DMS 273 treated with DMSO at 0.1 percent for 48 hours (cell line): Measurements from ENCODE around the gene TMEM259.

Source experiments
- DNase-seq: peaks from one replicate; lab custom pipeline; 2025; lab: John Stamatoyannopoulos, UW

Gene TMEM259

DNA sequence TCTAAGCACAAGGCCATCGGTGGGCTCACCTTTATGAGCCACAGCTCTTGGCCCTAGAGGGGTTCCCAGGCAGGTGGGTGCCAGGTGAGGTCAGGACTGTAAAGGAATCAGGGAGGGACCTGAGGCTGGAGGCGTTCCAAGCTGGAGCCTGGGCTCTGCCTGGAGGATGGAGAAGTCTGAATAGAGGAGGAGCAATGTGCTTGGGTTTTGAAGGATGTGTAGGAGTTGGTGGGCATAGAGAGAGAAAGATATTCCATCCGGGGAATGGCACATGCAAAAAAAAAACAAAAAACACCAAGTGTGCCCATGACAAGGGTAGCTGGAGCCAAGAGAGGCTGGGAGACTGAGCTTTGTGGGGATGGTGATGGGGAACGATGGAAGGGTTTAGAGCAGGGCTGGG is 18.3 kb downstream of the TMEM259 start:
- no peak for DNase-seq

- DNase-seq: no peak
Observed at GRCh38 chr19:1001538-1002166, 19.3 kb downstream of the TMEM259 start.

DNA sequence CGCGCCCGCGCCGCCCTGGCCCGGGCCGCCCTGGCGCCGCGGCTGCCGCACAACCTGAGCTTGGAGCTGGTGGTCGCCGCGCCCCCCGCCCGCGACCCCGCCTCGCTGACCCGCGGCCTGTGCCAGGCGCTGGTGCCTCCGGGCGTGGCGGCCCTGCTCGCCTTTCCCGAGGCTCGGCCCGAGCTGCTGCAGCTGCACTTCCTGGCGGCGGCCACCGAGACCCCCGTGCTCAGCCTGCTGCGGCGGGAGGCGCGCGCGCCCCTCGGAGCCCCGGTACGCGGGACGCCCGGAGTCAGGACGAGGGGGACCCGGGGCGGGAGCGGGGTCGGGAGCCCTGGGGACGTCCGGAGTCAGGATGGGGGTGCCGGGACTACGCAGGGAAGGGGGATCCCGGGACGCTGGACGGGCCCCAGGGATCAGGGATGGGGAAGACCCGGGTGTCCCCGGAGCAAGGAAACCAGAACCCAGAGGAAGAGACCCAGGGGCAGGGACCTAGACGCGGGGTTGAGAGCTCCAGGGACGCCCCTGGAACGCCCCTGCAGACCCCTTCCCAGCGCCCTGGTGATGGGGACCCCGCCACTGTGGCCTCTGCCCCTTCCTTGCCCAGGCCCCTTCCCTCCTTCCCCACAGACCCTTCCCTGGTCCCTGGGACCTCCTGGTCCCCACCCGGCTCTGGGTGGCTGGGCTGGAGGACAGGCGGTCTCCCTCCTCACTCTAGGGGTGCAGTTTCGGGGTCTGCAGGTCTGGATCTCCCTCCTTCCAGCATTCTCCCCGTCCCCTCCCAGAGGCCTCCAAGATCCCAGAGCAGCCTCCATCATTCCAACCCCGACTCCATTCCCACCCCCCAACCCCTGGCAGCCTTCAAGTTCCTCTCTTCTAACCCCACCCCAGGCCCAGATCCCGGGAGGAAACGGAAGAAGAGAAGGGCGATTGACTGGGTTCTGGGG is 20.1 kb downstream of the TMEM259 start:
- no peak for DNase-seq

GRCh38 chr19:1000095-1000494 is 20.8 kb downstream of the TMEM259 start, which contains the start of gene GRIN3B:
Gene GRIN3B, plus strand, starts transcription at chr19:1000419. Its CDS starts 19 bp downstream, at chr19:1000438.
- DNase-seq: peak; percentile 39

DNA sequence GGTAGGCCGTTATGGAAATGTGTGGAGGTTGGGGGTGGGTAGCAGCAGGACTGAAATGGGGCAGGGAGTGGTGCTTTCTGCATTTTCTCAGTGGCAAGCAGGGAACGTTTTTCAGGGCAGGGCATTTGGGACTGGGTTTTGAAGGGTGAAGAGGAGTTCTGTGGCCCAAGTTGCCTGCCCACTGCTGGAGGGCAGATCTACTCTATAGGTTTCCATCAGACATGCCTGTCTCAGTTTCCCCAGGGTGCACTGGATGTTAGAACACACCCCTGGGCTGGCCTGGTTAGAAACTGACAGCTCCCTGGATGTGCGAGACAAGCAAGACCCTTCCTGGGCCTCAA is 21.6 kb downstream of the TMEM259 start:
- no peak for DNase-seq

DNA sequence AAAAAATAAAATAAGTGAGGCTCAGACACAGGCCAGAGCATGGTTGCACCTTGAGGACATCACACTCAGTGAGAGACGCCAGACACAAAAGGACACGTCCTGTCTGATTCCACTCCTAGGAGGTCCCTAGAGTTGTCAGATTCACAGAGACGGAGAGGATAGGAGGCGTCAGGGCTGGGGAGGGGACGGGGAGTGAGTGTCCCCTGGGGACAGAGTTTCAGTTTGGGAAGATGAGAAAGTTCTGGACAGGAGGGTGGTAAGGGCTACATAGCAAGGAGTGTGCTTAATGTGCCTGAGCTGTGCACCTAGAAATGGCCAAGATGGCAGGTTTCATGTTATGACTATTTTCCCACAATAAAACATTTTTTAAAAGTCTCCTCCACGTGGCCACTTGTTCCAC is 22.9 kb downstream of the TMEM259 start:
- no peak for DNase-seq

- DNase-seq: no peak
Observed at GRCh38 chr19:996051-996838, 24.7 kb downstream of the TMEM259 start.

DNA sequence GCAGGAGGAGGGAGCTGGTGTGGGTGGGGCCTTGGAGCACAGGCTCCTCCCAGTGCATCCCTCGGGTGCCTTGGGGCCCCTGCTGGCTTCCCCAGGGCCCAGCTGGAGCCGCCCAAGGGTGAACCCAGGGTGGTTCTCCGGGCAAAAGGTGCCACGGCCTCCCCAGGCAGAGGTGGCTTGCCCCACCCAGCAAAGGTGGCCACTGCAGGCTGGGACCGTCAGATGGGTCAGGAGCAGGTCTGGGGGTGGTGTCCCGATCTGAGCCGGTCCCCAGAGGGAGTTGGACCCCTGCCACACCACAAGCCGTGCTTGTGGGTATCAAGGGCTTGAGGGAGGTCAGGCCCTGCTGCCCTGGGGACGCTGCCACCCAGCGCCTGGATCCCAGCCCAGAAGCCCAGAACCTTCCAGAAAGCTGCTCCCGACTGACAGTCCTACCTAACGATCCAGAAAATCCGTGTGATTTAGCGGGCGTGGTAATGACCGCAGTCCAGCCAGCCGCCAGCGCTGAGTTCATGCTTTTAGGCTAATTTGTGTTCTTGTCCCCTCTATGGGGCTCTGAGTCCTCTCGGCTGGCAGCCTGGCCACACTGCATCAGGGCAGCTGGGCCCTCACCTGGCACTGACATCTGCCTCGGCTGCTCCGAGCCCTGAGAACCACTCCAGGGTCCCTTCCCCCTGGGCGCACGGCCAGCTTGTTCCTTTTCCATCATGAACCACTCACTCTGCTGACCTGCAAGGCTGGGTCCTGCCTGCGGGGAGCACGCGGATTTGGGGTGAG is 25.7 kb downstream of the TMEM259 start:
- DNase-seq: no peak

- DNase-seq: no peak
Observed at GRCh38 chr19:994516-994915, 26.4 kb downstream of the TMEM259 start.

DNA sequence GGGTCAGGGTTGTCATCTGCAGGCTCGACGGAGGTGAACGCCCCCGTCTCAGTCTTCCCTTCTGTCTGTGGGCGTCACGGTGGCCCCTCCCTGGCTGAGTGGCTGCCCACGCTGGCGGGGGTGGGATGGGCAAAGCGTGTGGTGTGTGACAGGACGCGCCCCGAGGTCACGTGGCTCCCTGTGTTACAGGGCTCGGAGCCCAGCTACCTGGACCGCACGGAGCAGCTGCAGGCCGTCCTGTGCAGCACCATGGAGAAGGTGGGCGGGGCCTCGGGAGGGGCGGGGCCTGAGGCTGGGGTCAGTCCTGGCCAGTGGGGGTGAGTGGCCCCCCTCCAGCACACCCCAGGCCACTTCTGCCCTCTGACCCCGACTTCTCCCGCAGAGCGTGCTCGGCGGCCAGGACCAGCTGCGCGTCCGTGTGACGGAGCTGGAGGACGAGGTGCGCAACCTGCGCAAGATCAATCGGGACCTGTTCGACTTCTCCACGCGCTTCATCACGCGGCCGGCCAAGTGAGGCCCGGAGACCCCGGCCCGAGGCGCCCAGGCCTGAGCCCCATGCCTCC is 27.0 kb downstream of the TMEM259 start:
- DNase-seq: no peak

DNA sequence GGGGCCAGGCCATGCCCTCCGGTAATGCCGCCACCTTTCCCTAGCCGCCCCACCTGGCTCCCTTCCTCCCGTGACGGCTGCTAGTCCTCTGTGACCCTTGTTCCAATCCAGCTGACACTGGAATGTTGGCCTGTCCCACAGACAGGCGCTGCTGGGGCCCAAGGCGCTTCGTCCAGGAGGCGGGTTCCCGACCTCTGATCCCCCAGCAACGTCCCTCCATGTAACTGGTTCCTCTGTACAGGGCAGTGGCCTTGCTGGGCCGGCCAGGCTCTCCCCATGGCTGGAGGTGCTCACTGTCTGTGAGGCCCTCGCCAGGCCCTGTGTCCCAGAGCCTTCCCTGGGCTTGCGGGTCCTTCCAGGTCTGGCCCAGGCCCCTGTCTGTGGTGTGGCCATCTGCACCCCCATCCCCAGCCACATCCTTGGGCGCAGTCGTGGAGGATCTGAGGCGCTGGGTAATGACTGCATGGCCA is 27.5 kb downstream of the TMEM259 start:
- no peak for DNase-seq

GRCh38 chr19:992670-993055 is 28.3 kb downstream of the TMEM259 start:
- no peak for DNase-seq

- no peak for DNase-seq
Observed at GRCh38 chr19:991932-992669, 28.8 kb downstream of the TMEM259 start.

GRCh38 chr19:991174-991931 is 29.6 kb downstream of the TMEM259 start:
- no peak for DNase-seq

DNA sequence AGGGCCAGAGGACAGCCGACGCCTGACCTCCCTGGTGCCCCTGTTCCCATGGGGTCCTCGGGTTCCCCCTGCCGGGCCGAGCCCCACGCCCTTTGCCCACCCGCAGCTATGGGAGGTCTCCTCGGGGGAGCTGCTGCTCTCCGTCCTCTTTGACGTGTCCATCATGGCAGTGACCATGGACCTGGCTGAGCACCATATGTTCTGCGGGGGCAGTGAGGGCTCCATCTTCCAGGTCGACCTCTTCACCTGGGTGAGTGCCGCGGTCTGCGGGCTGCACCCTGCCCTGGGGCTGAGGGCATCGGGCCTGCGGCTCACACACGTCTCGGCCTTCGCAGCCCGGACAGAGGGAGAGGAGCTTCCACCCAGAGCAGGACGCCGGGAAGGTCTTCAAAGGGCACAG is 30.2 kb downstream of the TMEM259 start:
- DNase-seq: no peak

- DNase-seq: no peak
Observed at GRCh38 chr19:990119-990571, 30.8 kb downstream of the TMEM259 start.

DNA sequence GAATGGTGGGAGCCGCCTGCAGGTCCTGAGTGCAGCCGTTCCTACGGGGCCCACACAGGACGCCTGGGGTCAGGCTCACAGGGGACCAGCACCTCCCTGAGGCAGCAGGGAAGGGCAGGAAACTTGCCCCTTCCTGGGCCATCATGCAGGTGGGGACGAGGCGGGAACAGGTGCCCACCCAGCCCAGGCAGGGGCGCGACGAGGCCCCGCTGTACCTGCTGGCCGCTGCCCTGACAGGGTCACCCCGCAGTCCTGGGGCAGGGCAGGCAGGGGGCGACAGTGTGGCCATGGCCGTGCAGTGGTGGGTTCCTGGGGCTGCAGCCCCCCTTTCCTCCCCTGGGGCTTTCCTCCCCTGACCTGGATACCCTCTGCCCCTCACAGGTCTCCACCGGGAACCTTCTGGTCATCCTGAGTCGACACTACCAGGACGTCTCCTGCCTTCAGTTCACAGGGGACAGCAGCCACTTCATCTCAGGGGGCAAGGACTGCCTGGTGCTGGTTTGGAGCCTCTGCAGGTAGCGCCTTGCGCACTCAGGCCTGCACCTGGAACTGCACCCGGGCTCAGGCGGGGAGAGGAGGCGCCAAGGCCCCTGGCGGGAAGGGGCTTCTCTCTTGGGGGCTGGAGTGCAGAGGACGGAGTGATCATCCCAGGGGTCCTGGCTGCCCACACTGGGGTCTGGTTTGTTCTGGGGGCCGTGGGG is 31.4 kb downstream of the TMEM259 start:
- no peak for DNase-seq

DNA sequence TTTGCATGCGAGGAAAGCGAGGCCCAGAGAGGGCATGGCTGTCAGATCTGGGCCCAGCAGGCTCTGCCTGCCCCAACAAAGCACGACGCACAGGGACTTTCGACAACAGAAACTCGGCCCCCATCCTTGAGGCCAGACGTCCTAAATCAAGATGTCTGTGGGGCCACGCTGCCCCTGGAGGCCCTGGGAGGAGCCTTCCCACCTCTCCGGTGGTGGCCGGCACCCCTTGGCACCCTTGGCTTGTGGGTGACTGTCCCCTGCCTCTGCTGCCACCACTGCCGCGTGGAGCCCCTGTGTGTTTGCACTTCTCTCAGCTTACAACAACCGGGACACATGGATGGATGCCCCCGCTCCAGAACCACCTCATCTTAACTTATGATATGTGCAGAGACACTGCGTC is 32.4 kb downstream of the TMEM259 start:
- DNase-seq: no peak

GRCh38 chr19:988081-988480 is 32.8 kb downstream of the TMEM259 start:
- no peak for DNase-seq
